Spinal cord (tissue), 10 donors: ENCODE measurements around the gene NARF. TPM values are rescaled to one million over a fixed set of nuclear protein-coding genes. Genes with fewer than 3 reads are reported as not detected.

Experiments used
- DNase-seq, 6 donors: peaks; one replicate each; pipeline versions ENCODE4 v3.0.0 to v3.0.0-alpha.2; 2013 to 2015; ENCODE audit warnings: low spot score in 6 of 6, low read depth in 4 of 6
- H3K27ac ChIP-seq: one replicate; pipeline ENCODE4 v1.5.1; 2013; ENCODE audit warnings: low read depth, low read length, control low read depth
- H3K27me3 ChIP-seq: one replicate; pipeline ENCODE4 v1.6.1; 2013; ENCODE audit warnings: low read length; ENCODE audit not compliant: control insufficient read depth, insufficient read depth
- H3K36me3 ChIP-seq: one replicate; pipeline ENCODE4 v1.6.1; 2013; ENCODE audit warnings: low read length; ENCODE audit not compliant: control insufficient read depth, insufficient read depth
- H3K4me1 ChIP-seq: one replicate; pipeline ENCODE4 v1.6.1; 2013; ENCODE audit warnings: low read length; ENCODE audit not compliant: control insufficient read depth, insufficient read depth
- H3K4me3 ChIP-seq: one replicate; pipeline ENCODE4 v1.5.1; 2013; ENCODE audit warnings: low read depth, low read length, control low read depth
- H3K9me3 ChIP-seq: one replicate; pipeline ENCODE4 v1.6.1; 2013; ENCODE audit warnings: low read length; ENCODE audit not compliant: control insufficient read depth, insufficient read depth
- WGBS: methylation state at CpG from one replicate; pipeline ENCODE4 v1.1.5; 2013; ENCODE audit warnings: missing lambda C conversion rate; ENCODE audit not compliant: insufficient coverage; 5-methylcytosine and 5-hydroxymethylcytosine counted together
- polyA plus RNA-seq, 2 donors: library from polyadenylated mRNA; unstranded; fragments of 120-200 nt; gene quantifications; one replicate each; pipeline ENCODE4 v1.2.1, GENCODE V29; 2013; ENCODE audit not compliant: insufficient read length in 2 of 2
- total RNA-seq, 2 donors: library from RNA; depleted of rRNA in 1 of 2; stranded (reverse); fragments of 120-200 nt in 1 of 2; fragments of >200 nt in 1 of 2; gene quantifications; one replicate each; pipeline versions ENCODE4 v1.2.3 to v1.2.4, GENCODE V29; 2013 to 2014
- donor health status: healthy.

The NARF gene
- total and polyA plus RNA-seq, 4 donors = 31.1 to 124 (median 75.9) TPM

GRCh38 chr17:82465023-82465603 is 6.6 kb downstream of the NARF start:
- peaks cover 88% of the 10 kb centered on the region for H3K36me3 ChIP-seq
- DNase-seq = no peak
- no peaks in the 10 kb centered on the region for H3K4me1 ChIP-seq
- WGBS = 84% methylated on average over 5 of the region's 7 CpGs
- no peak overlapping the region for H3K4me3 ChIP-seq
- no peak overlapping the region for H3K27ac ChIP-seq
- no peaks in the 10 kb centered on the region for H3K9me3 ChIP-seq
- H3K27me3 ChIP-seq = no peaks in the 10 kb centered on the region

GRCh38 chr17:82468692-82469091 is 10.2 kb downstream of the NARF start:
- Histone ChIP-seq H3K27ac (no peak overlapping the region), H3K9me3 (no peaks in the 10 kb centered on the region), H3K36me3 (peaks cover 78% of the 10 kb centered on the region), H3K27me3 (no peaks in the 10 kb centered on the region), H3K4me1 (no peaks in the 10 kb centered on the region), H3K4me3 (no peak overlapping the region)
- 95% methylated on average over 6 of the region's 7 CpGs for WGBS
- DNase-seq = no peak

GRCh38 chr17:82470065-82470464 is 11.5 kb downstream of the NARF start:
- WGBS = 100% methylated on average over 3 of the region's 7 CpGs
- no peaks in the 10 kb centered on the region for H3K27me3 ChIP-seq
- no peaks in the 10 kb centered on the region for H3K4me1 ChIP-seq
- no peaks in the 10 kb centered on the region for H3K9me3 ChIP-seq
- no peak overlapping the region for H3K4me3 ChIP-seq
- peaks cover 71% of the 10 kb centered on the region for H3K36me3 ChIP-seq
- DNase-seq = no peak
- no peak overlapping the region for H3K27ac ChIP-seq

GRCh38 chr17:82474223-82475010 is 15.9 kb downstream of the NARF start:
- peaks cover 75% of the 10 kb centered on the region for H3K36me3 ChIP-seq
- WGBS = 94% methylated on average over 4 of the region's 11 CpGs

GRCh38 chr17:82475458-82475857 is 16.9 kb downstream of the NARF start:
- no peaks in the 10 kb centered on the region for H3K4me1 ChIP-seq
- WGBS = 94% methylated on average over 6 of the region's 8 CpGs
- H3K36me3 ChIP-seq = peaks cover 76% of the 10 kb centered on the region
- no peaks in the 10 kb centered on the region for H3K27me3 ChIP-seq
- no peaks in the 10 kb centered on the region for H3K9me3 ChIP-seq
- no peak for DNase-seq
- no peak overlapping the region for H3K4me3 ChIP-seq
- H3K27ac ChIP-seq = no peak overlapping the region

More at GRCh38 chr17:82474223-82475010, 15.9 kb downstream of the NARF start:
- Histone ChIP-seq H3K27me3 (no peaks in the 10 kb centered on the region), H3K27ac (no peak overlapping the region), H3K4me1 (no peaks in the 10 kb centered on the region), H3K9me3 (no peaks in the 10 kb centered on the region), H3K4me3 (no peak overlapping the region)
- DNase-seq = peak in 1 of 6 donors; percentile 86

- no peaks in the 10 kb centered on the region for H3K27me3 ChIP-seq
- H3K9me3 ChIP-seq = no peaks in the 10 kb centered on the region
- peaks cover 81% of the 10 kb centered on the region for H3K36me3 ChIP-seq
- H3K27ac ChIP-seq = no peak overlapping the region
- 90% methylated on average over 8 of the region's 8 CpGs for WGBS
- DNase-seq = no peak
- H3K4me3 ChIP-seq = no peak overlapping the region
- H3K4me1 ChIP-seq = no peaks in the 10 kb centered on the region
Observed at GRCh38 chr17:82477934-82478333, 19.4 kb downstream of the NARF start.

- Histone ChIP-seq H3K36me3 (peaks cover 87% of the 10 kb centered on the region), H3K4me1 (no peaks in the 10 kb centered on the region), H3K27me3 (no peaks in the 10 kb centered on the region), H3K27ac (no peak overlapping the region), H3K9me3 (no peaks in the 10 kb centered on the region), H3K4me3 (no peak overlapping the region)
- DNase-seq = no peak
- 97% methylated on average over 3 of the region's 5 CpGs for WGBS
Observed at GRCh38 chr17:82479602-82480001, 21.1 kb downstream of the NARF start.

- Histone ChIP-seq H3K27ac (no peak overlapping the region), H3K27me3 (no peaks in the 10 kb centered on the region), H3K4me1 (no peaks in the 10 kb centered on the region), H3K9me3 (no peaks in the 10 kb centered on the region), H3K36me3 (peaks cover 89% of the 10 kb centered on the region), H3K4me3 (no peak overlapping the region)
- 97% methylated on average over 5 of the region's 9 CpGs for WGBS
- DNase-seq = no peak
Observed at GRCh38 chr17:82480318-82480717, 21.8 kb downstream of the NARF start.

GRCh38 chr17:82483204-82483660 is 24.7 kb downstream of the NARF start:
- Histone ChIP-seq H3K4me3 (no peak overlapping the region), H3K9me3 (no peaks in the 10 kb centered on the region), H3K27me3 (no peaks in the 10 kb centered on the region), H3K4me1 (peaks cover 5% of the 10 kb centered on the region), H3K27ac (no peak overlapping the region), H3K36me3 (peaks cover 95% of the 10 kb centered on the region)
- DNase-seq = no peak
- 100% methylated on average over 2 of the region's 6 CpGs for WGBS

GRCh38 chr17:82483836-82484235 is 25.3 kb downstream of the NARF start:
- no peak for DNase-seq
- no peak overlapping the region for H3K27ac ChIP-seq
- H3K4me3 ChIP-seq = no peak overlapping the region
- peaks cover 95% of the 10 kb centered on the region for H3K36me3 ChIP-seq
- peaks cover 11% of the 10 kb centered on the region for H3K4me1 ChIP-seq
- WGBS = 94% methylated on average over 7 of the region's 9 CpGs
- H3K27me3 ChIP-seq = no peaks in the 10 kb centered on the region
- no peaks in the 10 kb centered on the region for H3K9me3 ChIP-seq
